Embryonic facial prominence (tissue), 1 donor: ENCODE data around the gene GPR107.

ENCODE experiments used
- DNase-seq: peaks from one replicate; pipeline ENCODE4 v3.0.0-alpha.2; 2016; ENCODE audit errors: extremely low spot score

Gene GPR107

DNA sequence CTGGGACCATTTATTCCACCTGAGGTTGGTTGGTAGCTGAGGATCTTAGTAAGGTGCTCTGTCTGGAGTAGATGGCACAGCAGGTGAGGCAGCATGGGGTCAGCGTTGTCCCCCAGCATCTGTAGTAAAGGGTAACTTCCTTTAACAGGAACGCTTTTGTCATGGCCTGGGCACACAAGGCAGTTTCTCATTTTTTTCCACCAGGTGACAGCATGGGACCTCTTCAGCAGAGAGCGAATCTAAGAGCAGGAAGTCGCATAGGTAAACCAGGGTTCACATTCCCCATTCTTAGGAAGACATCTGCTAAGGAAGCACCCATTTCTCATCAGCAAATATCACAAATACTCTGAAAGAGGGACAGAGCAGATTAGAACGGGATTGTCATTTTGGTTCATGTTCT, 56.5 kb downstream of the GPR107 start:
- DNase-seq, result no peak

DNA sequence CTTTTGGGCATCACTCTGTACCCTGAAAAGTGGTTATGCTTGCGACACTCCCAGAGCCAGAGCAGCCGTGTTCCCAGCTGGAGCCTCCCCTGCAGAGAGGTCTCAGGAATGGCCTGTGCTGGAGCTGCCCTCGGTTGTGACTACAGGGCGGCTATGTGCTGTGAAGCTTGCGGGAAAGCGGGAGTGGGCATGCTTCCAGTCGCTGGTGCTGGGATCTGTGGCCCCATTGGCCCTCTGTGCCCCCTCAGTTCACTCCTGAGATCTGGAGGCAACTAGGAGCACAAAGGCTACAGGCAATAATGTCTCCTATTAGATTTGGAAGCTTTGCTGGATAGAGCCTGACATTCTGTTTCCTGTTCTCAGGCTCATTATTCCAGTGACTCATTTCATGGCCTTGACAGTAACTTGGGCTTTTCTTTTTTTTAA, 56.9 kb downstream of the GPR107 start:
- DNase-seq, result no peak

GRCh38 chr9:130111786-130112537, 58.3 kb downstream of the GPR107 start:
- DNase-seq, result no peak

- DNase-seq, result no peak
These were observed 58.9 kb downstream of the GPR107 start for GRCh38 chr9:130112538-130113151.

GRCh38 chr9:130114741-130115140, 61.0 kb downstream of the GPR107 start:
- DNase-seq, result no peak

DNA sequence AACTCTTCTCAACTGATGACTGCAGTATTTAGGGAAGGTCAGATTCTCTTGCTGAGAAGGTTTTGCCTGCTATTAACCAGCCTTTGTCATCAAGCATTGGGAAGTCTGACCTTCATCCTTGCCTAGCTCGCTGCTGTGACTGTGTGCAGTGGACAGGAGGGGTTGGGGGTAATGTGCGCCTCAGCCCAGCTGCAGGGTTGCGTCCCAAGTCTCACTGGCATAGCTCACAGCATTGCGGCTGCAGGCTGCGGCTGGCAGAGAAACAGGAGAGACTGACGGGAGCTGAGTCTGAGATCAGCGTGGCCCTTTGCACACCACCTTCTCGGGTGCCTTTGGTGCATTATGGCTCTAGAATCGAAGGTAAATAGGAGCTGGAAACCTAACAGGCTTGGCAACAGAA, 62.6 kb downstream of the GPR107 start:
- no peak for DNase-seq

DNA sequence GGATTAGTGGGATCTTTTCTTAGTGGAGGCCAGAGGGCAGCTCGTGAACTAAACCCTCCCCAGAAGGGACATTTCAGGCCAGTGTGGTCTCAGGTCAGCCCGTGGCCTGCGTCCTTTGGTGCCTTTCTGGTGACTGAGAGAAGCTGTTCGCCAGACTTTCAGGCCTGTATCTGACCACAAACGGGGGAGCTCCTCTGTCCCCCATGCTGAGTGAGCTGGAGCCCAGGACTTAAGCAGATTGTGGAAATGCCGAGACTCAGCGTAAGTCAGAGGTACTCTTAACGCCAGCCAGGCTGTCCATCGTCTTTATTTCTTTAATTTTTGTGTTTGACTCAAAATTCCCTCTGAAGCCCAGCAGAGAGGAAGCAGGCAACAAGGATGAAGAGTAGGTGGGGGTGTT, 63.7 kb downstream of the GPR107 start:
- DNase-seq, result no peak

DNA sequence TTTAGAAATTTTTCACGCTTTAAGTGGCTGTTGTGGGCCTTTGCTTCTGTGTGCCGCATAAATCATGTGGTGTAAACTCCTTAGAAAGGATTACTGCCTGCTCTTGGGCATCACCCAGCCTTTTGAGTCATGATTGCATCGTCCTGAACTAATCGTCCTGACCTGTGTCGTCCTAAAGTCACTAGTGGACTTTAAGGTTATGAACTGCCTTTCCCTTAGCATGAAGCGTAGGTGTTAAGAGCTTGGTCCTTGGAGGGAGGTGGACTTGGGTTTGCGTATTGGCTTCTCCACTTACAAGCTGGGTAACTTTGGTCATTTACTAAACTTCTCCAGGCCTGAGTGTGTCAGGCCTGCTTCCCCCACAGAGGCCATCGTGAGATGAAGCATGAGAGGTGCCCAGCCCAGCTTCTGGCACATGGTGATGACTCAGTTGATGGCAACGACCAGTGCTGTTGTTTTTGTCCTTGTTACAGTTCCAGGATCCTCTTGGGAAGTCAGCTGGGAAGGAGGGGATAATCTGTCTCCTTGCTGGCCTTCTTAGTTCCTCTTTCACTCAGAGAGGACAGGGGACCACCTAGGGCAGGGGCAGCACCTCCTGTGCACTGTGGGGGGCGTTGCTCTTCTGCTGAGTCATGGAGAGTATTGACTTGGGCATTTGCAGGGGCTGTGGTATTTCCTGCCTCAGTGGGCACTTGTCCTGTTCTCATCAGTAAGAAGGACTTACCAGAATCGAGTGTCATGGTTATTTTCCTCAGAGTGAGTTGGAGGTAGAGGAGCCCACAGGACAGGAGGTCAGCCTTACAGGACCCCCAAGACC, 64.3 kb downstream of the GPR107 start:
- no peak for DNase-seq

DNA sequence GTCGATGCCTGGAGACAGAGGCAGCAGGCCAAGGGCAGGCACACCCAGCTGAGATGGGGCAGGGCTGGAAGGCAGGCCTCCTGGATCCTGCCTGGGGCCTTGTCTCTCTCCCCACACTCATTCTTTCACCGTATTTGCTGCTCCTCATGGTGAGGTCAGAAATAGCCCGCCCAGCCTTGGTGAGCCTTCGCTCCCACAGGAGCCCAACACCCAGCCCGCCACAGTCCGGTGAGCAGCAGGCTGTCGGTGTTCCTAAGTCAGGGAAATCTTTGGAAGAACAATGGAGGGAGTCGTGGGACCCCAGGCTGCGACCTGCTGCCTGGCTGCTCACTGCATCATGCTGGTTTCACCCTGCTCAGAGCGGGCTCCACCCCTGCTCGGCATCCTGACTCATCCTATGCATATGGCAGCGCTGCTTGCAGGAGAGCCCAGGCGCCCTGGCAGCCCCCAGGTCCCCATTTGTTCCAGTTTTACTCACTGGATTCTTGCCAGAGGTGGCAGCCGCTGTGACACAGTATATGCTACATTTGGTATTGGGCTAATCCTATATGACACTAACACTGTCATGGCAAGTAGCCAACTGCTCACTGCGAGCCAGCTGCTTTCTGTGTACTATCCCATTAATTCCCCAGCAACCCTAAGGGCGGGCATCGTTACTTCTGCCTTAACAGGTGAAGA, 65.3 kb downstream of the GPR107 start:
- no peak for DNase-seq

DNA sequence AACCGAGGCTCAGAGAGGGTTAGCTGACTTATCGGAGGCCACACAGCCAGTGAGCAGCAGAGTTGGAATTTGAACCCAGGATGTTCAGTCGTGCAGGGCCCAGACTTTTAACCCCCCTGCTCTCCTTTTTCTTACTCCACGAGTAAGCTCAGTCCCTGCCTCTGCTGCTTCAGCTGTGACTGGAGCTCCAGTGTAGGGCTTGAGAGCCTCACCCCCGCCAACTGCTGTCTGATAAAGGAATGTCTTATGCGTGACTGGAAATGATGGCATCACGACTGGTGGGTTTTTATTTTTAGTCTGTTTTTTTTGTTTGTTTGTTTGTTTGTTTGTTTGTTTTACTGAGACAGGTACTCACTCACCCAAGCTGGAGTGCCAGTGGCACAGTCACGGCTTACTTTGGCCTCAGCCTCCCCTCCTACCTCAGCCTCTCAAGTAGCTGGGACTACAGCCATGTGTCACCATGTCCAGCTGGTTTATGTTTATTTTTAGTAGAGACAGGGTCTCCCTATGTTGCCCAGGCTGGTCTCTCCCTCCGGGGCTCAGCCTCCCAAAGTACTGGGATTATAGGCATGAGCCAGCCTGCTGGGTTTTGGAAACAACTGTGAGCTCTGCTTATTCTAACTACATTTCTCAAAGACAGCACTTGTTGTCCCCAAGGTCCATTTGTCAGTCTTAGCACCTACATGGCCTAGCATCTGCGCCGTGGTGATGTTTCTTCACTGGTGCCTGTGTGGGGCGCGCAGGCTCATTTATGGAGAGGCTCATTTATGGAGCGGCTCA, 66.0 kb downstream of the GPR107 start:
- DNase-seq, result no peak

- no peak for DNase-seq
These were observed 66.5 kb downstream of the GPR107 start for GRCh38 chr9:130120299-130120587.

DNA sequence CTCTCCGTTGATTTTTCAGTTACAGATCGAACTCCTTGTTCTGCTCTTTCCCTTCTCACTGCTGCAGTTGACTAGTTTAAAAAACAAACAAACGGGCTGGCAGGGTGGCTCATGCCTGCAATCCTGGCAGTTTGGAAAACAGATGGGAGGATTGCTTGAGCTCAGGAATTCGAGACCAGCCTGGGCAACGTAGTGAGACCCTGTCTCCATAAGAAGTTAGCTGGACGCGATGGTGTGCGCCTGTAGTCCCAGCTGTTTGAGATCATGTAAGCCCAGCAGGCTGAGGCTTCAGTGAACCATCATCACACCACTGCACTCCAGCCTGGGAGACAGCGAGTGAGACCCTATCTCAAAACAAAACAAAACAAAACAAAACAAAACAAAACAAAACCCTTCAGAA, 67.1 kb downstream of the GPR107 start:
- no peak for DNase-seq

- no peak for DNase-seq
These were observed 68.8 kb downstream of the GPR107 start for GRCh38 chr9:130122456-130122855.

GRCh38 chr9:130124085-130124860, 70.6 kb downstream of the GPR107 start:
- no peak for DNase-seq

DNA sequence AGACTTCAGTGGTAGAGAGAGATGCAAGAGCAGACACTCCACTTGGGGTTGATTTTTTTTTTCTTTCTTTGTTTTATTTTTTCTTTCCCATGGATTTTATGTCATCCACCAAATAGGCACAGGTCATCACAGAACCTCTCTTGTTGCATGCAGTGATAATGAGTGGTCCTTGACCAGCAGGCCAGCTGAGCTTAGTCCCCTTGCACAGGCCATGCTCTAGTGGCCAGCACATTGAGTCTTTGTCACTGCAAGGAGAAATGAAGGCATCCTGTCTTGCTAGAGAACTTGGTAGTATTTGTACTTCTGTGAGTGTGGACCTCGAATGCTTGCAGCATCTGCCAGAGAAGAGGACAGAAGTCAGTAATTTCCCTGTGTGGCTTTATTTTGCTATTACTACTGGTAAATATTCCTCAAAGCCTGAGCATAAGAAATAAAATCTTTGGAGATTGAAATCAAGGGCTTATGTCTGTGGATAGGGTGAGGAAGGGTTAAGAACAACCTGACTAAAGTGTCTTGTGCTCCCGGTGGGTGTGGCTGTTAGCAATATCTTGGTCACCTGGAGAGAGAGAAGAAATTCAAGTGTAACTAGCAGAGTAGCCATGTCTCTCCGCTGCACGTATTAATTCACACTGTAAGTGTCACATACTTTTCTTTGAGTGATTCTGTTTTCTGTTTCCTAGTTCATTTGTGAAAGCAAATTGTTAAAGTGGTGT, 73.2 kb downstream of the GPR107 start:
- no peak for DNase-seq

DNA sequence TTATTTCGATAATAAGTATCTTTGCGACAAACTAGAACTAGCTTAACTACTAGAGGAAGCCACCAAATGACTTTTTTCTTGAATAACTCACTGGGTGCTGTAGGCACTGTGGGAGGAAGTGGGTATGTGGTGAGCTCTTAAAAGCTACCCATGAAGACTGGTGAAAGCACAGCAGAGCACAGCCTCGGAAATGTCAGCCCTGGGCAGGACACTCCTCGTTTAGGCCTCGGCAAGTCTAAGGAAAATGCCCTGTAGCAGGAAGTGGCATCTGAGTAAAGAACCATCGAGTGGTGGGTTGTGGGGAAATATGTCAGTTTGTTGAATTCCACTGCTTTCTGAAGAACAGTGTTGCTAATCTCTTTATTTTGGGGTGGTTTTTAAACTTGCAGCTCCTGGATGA, 74.5 kb downstream of the GPR107 start:
- no peak for DNase-seq

GRCh38 chr9:130128733-130129431, 75.2 kb downstream of the GPR107 start:
- DNase-seq, result no peak

- DNase-seq, result no peak
These were observed 75.8 kb downstream of the GPR107 start for GRCh38 chr9:130129432-130130061.

DNA sequence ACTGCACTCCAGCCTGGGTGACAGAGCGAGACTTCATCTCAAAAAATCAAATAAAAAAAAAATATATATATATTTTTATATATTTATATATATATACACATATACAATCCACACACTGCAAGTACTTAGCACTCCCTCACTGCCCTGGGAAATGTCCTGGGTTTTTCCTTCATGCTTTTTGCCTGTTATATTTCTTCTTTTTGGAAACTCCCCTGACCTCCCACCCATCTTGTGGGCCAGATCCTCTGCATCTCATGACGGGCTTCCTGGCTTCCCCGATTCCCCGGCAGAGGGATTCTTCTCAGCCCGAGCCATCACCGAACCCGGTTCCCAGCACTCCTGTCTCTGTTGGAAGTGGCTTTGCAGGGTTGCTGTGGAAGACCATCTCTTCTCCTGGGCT, 79.0 kb downstream of the GPR107 start:
- DNase-seq, result no peak
